Mucosa of descending colon (tissue), 3 donors: ENCODE measurements around the gene STK4. TPM values are rescaled to one million over a fixed set of nuclear protein-coding genes. Genes with fewer than 3 reads are reported as not detected.
A peak's percentile ranks its signal among the peaks of the same experiment; 100 is the strongest.

Experiments
- ATAC-seq: fragments of 200-7000 bp; cut with Tn5 transposase; one replicate; pipeline ENCODE4 v1.9.1; 2020; ENCODE audit warnings: mild to moderate bottlenecking, moderate library complexity
- DNase-seq, 3 donors: peaks; one replicate each; pipeline ENCODE4 v3.0.0-alpha.2; 2020
- H3K36me3 ChIP-seq: fragments of 200-600 bp; one replicate; pipeline ENCODE4 v1.8.0; 2021; ENCODE audit warnings: low read depth, mild to moderate bottlenecking
- H3K4me1 ChIP-seq: fragments of 200-600 bp; one replicate; pipeline ENCODE4 v1.8.0; 2021; ENCODE audit warnings: low read depth, mild to moderate bottlenecking
- H3K4me3 ChIP-seq: fragments of 200-600 bp; one replicate; pipeline ENCODE4 v1.8.0; 2021; ENCODE audit warnings: mild to moderate bottlenecking
- H3K9me3 ChIP-seq: fragments of 200-600 bp; one replicate; pipeline ENCODE4 v1.8.0; 2021; ENCODE audit warnings: mild to moderate bottlenecking
- intact Hi-C, 2 donors: fragments of 100-400 bp; cut with DNase I in 1 of 2; cut with micrococcal nuclease in 1 of 2; formaldehyde crosslinking; loops; one replicate each; pipeline versions ENCODE4 v1.11.0 to v1.11.1; 2022; cut with DNase I, micrococcal nuclease
- total RNA-seq, 3 donors: library from RNA; stranded (reverse); fragmentation: NEBNext Ultra II Directional in 2 of 3; extraction: Animal tissue kit (Norgen Biotek cat#: 25700) in 2 of 3; gene quantifications; one replicate each; pipeline versions ENCODE4 v1.2.1 to v1.2.4, GENCODE V29; 2021 to 2023
- TF ChIP-seq, protein P1 (sequence below): fragments of 200-600 bp; IDR thresholded peaks from one replicate; pipeline ENCODE4 v1.8.0; 2022; ENCODE audit warnings: antibody characterized with exemption, mild to moderate bottlenecking
- donor health status: DM: no; HTN: no; CAD: no; lungs with moderate emphysema.
- donor health status: DM: no; HTN: no; CAD: no.
- donor health status: DM: no; HTN: yes; CAD: no.

The STK4 gene
- total RNA-seq, 3 donors from 2014 or later, result 34.2 to 42.0 (median 36.6) TPM

DNA sequence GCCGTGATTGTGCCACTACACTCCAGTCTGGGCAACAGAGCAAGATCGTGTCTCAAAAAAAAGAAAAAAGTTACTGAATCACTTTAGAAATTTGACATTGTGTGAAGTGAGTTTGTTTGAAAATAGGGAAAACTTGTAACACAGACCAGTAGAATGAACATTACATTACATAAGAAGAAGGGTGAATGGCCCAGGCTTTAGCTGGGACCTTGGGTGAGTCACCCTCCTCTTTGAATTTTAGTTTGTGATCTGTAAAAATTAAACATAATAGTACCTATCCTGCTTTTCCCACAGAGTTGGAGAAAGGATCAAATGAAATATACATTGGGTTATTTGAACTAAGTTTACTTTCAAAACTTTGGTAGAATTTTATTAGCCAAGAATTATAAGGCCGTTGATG is 78.3 kb downstream of the STK4 start:
- Histone ChIP-seq H3K4me1 (peaks cover 12% of the 10 kb centered on the region), H3K4me3 (no peak overlapping the region), H3K36me3 (no peaks in the 10 kb centered on the region), H3K9me3 (no peaks in the 10 kb centered on the region)
- ATAC-seq, result no peak
- no peak for DNase-seq
- intact Hi-C loops, result no loop called here
- TF ChIP-seq, protein P1, sequence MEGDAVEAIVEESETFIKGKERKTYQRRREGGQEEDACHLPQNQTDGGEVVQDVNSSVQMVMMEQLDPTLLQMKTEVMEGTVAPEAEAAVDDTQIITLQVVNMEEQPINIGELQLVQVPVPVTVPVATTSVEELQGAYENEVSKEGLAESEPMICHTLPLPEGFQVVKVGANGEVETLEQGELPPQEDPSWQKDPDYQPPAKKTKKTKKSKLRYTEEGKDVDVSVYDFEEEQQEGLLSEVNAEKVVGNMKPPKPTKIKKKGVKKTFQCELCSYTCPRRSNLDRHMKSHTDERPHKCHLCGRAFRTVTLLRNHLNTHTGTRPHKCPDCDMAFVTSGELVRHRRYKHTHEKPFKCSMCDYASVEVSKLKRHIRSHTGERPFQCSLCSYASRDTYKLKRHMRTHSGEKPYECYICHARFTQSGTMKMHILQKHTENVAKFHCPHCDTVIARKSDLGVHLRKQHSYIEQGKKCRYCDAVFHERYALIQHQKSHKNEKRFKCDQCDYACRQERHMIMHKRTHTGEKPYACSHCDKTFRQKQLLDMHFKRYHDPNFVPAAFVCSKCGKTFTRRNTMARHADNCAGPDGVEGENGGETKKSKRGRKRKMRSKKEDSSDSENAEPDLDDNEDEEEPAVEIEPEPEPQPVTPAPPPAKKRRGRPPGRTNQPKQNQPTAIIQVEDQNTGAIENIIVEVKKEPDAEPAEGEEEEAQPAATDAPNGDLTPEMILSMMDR, result no peak

DNA sequence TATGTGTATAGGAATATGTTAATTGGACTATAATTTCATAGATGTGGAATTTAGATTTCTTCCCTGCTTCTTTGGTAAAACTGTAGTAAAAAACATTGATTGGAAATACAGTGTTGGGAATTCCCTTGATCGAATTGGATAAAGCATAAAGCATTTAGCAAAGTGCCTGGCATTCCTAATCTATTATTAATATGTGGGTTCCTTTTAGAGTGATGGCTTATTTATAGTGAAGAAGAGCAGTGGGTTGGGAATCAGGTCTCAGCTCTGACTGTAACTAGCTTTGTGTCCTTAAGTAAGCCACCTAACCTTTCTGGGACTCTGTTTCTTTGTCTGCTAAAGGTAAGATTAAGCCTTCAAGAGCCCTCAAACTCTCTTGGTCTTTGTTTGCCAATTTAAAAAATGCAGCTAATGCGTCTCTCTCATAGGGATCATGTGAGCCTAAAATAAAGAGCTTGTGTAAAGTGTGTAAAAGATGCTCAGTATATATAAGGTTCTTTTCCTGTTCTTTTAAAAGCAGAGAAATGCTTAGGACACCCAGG is 81.3 kb downstream of the STK4 start:
- ATAC-seq (no peak), DNase-seq (no peak)
- no peaks in the 10 kb centered on the region for H3K36me3 ChIP-seq
- intact Hi-C loops, result no loop called here
- H3K4me3 ChIP-seq, result no peak overlapping the region
- no peaks in the 10 kb centered on the region for H3K4me1 ChIP-seq
- H3K9me3 ChIP-seq, result no peaks in the 10 kb centered on the region
- TF ChIP-seq, protein P1, result no peak

- intact Hi-C loops, result no loop called here
- no peaks in the 10 kb centered on the region for H3K36me3 ChIP-seq
- TF ChIP-seq, protein P1, result no peak
- H3K9me3 ChIP-seq, result no peaks in the 10 kb centered on the region
- H3K4me1 ChIP-seq, result no peaks in the 10 kb centered on the region
- DNase-seq (no peak), ATAC-seq (no peak)
- H3K4me3 ChIP-seq, result no peak overlapping the region
These were observed 83.1 kb downstream of the STK4 start for GRCh38 chr20:45049438-45049837.

DNA sequence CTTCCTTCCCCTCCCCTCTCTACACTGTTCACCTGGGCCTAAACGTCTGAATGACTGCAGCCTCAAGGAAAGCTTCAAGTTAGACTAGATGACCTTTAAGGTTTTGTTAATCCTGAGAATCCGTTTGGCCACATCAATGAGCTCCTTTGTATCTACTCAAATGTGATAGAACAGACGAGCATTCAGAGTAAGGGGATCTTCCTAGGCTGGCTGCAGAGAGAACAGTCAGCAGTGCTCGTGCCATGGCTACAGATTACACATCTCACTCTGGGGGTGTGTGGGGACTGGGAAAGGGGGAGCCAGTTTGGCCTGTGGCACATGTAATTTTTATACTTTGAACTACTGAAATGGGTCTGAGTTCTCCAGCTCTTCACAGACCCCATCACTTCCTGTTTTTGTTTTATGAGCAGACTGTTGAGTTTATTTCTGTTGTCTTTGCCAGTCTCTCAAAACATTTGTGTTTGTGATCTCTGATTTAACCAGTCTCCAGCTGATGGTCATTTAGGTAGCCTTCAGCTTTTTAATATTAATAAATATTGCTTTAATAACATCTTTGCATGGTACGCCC is 83.7 kb downstream of the STK4 start:
- no peak overlapping the region for H3K4me3 ChIP-seq
- no peak for ATAC-seq
- no peak for DNase-seq
- no peaks in the 10 kb centered on the region for H3K36me3 ChIP-seq
- H3K9me3 ChIP-seq, result no peaks in the 10 kb centered on the region
- intact Hi-C loops, result no loop called here
- H3K4me1 ChIP-seq, result no peaks in the 10 kb centered on the region
- TF ChIP-seq, protein P1, result no peak

DNA sequence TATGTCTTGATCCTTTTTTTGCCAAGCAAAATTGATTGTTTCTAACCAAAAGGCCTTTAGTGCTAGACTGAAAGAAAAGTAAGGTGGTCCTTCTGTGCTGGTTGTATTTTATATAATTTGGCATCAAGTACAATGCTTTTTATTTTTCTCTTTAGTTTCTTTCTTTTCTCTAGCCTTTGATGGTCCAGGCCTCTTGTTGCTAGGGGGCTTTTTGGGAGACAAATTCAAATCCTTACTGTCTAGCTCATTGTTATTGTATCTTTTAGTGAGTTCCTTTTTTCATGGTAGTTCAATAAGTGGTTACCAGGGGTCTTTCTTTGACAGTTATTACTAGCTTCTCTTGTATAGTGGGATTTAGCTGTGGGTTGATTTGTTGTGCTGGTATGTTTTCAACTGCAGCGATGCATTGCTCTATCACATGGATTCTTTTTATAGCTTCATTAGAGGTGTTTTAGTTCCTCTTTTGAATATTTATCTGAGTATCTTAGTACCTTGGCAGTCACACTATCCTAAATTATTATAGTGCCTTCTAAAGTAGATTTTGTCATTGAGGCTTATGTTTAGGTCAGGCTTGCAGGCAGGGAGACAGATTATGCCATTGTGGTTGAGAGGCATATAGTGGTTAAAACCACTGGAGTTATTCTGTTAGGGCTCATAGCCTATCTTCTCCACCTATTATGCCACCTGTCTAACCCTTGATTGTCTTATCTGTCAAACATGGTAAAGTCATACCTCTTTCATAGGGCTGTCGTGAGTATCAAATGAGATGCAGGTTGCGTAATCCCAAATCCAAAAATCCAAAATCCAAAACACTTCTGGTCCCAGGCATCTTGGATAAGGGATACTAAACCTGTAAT is 85.1 kb downstream of the STK4 start:
- intact Hi-C loops, result no loop called here
- Histone ChIP-seq H3K4me1 (no peaks in the 10 kb centered on the region), H3K9me3 (no peaks in the 10 kb centered on the region), H3K36me3 (no peaks in the 10 kb centered on the region), H3K4me3 (no peak overlapping the region)
- peak; percentile 42 for ATAC-seq
- DNase-seq, result no peak
- TF ChIP-seq, protein P1, result no peak
